GM18909 (cell line): ENCODE measurements around the gene ABHD8.

Source experiments
- ATAC-seq: cut with Tn5 transposase; IDR thresholded peaks from one replicate; pipeline ENCODE4 v1.9.1; 2021; ENCODE audit warnings: mild to moderate bottlenecking; ENCODE audit not compliant: unreplicated experiment, poor library complexity

Gene ABHD8

DNA sequence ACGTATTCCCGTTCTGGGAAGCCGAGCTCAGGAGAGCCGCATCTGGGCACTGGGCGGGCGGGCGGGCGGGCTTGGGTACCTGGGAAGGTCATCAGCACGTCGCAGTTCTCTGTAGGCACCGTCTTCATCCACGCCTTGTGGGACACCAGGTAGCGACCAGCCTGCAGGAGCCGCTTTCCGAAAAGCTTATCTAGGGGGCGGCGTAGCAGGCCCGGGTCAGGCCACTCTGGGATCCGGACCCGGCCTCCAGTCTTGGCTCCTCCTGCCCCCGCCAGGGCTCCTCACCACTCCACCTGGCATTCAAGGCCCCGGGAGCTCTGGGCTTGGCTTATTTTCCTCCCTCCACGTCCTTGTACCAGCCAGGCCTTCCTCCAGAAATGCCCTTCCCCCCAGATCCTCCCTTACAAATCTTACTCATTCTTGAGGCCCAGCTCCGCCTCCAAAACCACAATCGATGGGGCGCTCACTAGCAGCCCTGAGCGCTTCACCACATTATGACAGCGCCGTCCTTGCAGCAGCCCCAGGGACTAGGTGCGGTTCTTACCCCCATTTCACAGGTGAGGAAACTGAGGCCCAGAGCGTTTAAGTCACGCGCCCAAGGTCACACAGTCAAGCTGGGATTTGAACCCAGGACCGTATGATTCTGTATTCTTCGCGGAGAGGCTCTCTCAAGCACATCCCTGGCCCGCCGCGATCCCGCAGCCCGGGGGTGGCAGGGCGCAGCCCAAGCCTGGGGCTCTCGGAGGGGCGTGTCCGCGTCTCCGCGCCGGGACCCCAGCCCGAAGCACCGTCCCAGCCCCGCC lies 30.6 kb upstream of the ABHD8 start:
- no peak for ATAC-seq

DNA sequence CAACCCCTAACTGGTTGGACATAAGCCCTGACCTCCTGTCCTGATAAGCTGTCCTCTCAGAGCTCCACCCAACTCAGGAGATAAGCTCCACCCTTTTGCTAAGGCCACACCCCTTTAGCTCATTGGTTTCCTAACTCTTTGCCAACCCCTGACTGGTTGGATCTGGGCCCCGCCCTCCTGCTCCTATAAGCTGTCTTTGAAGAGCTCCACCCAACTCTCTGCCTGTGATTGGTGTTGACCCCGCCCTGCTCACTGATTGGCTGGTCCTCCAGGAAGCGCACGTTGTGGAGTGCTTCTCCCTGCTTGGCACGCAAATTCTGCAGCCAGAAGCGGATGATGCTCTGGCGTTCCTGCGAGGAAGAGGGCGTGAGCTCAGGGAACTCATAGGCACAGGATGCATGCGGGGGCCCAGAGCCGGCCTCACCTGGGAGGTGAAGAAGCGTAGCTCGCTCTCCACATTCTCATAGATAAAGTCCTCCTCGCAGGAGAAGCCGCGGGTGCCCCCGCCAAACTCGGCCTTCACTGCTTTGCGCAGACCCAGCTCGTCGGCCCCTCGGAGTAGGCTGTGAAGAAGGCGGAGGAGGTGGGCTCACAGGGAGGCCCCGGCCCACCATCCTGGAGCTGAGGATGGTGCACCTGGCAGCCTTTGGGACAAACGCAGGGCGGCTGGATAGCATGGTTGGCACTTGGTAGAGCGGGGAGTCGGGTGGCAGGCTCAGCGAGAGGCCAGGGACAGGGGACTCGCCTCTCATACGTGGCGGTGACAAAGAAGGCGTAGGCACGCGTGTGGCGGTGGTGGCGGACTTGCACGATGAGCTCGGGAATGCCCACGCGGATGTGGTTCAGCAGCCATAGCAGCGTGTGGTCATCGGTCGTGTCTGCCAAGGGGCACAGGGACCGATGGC lies 29.7 kb upstream of the ABHD8 start:
- ATAC-seq, result no peak

DNA sequence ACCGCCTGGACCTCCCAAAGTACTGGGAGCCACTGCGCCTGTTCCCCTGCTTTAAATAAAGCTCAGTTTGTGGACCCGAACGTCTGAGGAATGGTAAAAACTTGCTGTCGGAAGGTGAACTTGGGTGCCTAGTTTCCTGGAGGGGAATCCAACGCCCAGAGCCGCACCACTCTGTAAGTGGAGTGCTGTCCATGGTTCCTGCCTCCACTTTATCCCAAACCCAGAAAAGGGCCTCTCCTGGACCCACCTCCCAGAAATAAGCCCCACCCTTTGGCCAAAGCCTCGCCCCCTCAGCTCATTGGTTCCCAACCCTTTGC lies 29.1 kb upstream of the ABHD8 start:
- no peak for ATAC-seq

DNA sequence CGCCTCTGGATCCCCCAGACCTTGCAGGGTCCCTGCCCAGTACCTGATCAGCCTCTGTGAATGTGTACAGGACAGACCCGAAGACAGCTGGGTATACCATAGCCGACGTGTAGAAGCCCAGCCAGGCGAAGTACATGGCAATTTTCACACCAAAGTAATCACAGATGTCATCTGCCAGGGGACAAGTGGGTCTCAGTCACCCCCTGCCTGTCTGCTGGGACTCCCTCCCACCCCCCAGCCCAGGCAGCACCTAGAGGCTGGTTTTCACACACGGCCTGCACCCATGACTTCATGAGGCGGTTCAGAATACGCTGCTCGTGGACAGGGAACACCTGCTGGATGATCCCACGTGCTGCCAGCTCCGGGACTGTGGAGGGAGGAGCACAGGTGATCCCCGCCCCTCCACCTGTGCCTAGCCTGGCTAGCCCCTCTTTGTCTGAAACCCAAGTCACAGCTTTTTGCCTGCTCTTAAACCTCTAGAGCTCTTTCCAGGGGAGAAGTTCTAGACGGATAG lies 27.9 kb upstream of the ABHD8 start:
- ATAC-seq, result no peak

DNA sequence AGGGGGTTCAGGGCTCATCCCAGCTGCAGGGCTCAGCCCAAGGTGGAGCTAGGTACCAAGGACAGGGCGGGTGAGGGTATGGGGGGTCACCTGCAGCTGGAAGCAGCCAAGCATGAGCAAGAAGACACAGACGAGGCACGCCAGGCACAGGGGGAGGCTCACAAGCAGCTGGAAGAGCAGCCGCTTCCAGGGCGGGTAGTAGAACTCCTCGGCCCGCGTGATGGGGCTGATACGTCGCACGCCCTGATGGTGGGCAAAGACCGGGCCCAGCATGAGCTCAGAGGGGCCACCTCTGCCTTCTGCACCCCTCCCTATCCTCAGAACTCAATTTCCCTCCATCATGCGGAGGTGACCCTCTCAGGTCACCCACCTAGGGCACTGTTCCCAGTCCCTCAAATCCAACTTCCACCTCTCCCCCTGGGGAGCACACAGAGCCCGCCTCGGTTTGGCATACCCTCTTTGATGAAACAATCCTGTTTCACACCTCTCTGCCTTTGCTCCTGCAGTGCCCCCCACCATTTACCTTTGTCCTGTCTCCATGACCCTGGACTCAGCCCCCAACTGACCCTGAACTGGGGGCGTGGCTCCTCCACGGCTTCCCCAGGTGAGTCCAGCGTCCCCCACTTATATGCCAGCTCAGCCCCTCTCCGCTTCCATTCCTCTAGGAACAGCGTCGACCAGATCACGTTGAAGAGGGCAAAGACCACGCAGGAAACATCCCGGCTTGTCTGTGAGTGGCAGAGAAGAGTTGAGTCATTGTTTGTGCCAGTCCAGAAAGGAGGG lies 27.2 kb upstream of the ABHD8 start:
- no peak for ATAC-seq

DNA sequence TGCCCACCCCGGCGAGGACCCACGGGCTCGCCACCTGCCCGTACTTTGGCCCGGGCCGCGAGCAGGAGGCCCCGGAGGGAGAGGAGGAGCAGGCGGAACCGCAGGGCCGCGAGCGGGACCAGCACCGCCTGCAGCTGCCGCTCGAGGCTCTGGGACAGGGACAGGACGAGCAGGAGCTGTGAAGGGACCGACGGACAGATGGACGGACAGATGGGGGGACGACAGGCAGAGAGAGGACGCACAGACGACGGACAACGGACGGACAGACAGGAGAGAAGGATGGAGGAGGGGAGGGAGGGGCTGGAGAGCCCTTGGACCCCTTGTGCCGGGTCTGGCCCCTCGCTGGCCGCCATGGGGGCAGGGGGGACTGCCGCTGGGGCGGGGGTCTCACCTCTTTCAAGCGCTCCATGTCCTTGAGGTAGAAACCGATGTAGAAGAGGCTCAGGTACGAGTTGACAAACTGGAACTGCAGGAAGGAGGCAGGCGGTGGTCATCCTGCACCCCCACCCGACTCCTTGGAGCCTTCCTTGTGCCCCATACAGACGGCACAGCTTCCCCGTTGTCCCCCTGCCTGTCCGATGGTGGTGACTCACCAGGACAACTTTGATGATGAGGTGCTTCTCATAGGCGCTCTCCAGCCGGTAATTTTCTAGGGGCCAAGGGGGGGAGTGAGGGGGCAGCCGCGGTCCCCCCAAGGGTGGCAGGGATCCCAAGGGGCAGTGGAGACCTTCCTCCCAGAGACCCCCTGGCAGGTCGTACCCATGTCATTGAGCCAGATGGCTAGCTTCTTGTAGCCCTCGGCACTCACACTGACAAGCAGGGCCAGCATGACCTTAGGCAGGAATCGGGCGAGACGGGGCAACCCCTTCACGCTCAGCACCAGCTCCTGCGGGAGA lies 26.4 kb upstream of the ABHD8 start:
- ATAC-seq, result no peak

DNA sequence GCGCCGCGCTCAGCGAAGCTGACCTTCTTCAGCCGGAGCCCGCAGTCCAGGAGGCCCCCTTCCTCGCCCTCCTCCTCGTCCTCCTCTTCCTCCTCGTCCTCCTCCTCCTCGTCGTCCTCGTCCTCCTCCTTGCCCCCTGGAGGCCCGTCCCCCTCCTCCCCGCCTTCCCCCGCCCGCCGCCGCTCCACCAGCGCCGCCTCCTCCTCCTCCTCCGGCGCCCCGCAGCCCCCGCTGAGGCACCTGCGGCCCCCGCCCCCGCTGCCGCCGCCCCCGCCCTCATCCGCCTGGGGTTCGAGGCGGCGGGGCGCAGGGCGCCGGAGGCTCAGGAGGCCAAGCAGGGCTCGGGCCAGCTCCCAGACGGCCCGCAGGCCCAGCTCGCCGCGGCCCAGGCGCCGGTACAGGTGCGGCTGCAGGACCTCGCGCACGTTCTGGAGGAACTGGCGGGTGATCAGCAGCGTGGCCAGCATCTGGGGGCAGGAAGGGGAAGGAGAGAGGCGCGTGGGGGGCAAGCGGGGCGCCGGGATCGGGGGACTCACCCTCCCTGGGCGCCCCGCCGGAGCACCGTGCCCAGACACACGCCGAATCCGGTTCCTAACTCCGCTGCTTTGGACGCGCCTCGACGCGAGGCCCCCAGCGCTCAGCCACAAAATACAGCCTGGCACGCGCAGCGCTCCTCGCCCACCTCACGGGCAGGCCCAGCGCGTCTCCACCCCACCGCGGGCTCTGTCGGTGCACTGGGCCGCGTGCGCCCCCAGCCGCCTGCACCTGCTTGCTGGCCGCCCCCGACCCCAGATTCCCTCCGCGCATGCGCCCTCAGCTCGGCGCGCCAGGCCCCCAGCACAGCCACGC lies 25.5 kb upstream of the ABHD8 start:
- no peak for ATAC-seq

DNA sequence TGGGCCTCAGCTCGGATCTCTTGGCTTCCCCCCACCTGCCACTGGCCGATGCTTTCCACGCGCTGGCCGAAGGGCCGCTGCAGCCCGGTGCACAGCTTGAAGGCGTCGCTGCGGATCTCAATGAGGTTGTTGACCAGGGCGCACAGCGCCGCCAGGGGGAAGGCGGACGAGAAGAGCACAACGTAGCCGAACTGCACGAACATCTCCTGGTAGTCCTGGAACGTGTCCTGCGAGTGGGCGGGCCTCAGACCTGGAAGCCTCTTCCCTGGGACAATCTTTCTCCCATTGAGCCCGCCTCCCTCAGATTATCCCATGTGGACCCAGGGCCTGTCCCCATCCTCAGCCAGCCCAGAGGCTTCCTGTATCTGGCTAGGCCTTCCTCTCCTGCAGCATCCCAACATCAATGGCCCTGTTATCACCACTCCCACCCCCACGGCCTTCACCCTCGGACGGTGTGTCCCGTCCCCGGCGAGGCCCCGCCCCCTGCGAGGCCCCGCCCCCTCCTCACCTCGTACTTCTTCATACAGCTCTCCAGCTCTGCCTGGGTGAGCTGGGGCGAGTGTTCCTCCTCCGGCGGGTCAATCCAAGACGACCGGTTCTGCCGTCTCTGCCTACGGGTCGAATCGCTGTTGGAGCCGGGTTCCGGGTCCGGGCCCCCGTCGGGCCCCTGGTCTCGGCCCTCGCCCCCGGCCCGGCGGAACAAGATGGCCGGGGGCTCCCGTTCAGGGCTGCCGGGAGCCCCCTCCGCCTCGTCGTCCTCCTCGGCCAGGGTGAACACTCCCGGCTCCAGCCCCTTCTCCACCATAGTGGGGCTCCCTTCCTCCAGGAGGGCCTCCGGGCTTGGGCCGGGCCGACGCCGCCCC lies 24.7 kb upstream of the ABHD8 start:
- no peak for ATAC-seq

DNA sequence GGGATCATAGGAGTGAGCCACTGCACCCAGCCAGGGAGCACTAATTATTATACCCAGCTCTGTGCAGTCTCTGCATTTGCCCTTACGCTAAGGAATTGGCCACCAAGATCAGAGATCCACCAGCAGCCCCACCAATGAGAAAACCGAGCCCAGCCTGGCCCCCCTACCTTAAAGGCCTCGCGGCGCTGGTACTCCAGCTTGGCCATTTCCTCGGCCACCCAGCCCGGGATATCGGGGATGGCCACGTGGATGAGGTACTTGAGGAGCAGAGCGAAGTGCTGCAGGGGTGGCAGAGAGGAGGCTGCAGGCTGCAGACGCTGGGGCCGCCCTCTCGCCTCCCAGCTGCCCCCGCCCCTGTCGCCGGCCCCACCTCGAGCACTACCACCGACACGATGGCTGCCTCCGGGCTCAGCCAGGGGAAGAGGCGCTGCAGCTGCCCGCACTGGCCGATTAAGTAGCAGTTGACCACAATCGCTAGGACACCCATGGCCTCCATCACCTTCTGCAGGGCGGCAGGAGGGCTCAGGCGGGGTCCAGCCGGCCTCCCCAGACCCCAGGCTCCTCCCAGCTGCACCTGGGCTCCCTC lies 23.9 kb upstream of the ABHD8 start:
- ATAC-seq, result no peak

DNA sequence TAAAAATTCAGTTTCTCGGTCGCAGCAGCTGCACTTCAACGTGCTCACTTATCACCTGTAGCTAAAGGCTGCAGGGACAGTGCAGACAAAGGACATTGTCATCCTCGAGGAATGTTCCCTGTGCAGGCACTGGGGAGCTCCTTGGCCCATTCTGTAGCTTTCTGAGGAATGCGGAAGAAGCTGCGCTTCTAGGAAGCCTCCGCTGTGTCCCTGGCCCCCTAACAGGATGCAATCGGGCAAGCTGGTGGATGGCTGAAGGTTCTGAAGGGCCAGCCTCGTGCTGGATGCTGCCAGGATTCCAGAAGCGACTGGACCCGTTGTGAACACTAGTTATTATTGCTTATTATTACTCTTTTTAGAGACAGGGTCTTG lies 23.4 kb upstream of the ABHD8 start:
- no peak for ATAC-seq

DNA sequence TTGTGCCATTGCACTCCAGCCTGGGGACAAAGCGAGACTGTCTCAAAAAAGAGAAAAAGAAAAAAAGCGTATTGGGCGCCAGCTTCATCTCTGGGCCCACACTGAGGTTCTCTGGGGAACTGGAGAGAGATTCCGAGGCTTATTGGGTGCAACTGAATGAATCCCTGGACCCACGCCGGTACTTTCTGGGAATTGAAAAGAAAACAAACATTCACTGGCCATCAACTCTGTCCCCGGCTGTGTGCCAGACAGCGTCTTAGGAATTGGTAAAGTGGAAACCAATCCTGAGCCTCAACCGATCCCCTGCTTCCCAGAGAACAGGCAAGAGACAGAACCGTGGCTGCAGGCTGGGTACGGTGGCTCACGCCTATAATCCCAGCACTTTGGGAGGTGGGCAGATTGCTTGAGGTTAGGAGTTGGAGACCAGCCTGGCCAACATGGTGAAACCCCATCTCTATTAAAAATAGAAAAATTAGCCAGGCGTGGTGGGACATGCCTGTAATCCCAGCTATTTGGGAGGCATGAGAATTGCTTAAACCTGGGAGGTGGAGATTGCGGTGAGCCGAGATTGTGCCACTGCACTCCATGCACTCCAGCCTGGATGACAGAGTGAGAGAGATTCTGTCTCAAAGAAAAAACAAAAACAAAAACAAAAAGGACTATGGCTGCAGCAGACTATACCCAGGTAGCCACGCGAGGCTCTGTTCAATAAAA lies 22.8 kb upstream of the ABHD8 start:
- ATAC-seq, result no peak

DNA sequence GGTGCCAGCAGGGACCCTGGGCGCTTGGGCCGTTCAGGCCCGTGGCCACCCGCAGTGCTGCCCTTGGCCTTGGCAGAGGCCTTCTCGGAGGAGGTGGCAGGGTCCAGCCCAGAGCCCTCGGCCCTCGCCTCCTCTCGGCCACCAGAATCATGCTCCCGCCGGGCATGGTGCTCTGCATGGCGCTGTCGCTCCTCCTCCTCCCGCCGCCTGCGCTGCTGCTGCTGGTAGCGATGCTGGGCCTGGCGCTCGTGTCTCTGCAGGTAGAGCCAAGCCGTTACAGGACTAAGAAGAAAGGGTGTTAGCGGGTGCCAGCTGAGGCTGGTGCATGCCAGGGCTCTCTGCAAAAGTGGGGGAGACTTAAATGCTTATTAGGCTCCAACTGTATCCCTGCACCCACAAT lies 21.9 kb upstream of the ABHD8 start:
- ATAC-seq, result no peak

DNA sequence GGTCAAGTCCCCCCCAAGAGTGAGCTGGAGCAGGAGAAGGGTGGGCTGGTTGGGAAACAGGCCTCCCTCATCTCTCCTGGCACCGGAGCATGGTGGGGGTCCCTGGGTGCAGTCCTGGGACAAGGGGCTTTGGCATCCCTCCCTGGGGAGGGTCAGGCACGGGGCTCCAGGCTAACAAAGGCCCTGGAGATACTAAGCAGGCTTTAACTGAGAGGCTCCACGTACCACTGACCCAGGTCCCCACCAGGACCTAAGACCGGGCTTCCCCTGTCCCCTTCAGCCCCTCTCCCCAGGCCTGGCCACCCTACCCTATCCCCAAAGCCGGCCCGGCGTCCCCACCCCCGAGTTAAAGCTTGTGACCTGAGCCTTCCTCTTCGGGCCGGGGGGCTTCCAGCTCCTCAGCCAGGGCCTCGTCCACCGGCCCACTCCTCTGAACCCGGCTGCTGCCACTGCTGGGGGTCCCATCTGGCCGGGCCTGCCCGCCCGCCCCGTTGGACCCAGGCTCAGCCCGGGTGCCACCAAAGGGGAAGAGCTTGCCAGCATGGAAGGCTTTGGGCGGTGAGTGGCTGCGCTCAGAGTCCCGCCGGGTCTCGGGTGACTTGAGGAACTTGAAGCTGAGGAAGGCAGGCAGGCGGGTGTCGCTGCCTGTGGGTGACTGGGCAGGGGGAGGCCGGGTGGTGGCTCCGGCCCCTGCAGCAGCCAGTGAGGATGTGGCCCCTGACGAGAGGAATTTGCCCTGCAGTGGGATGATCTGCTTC lies 21.3 kb upstream of the ABHD8 start:
- ATAC-seq, result no peak

DNA sequence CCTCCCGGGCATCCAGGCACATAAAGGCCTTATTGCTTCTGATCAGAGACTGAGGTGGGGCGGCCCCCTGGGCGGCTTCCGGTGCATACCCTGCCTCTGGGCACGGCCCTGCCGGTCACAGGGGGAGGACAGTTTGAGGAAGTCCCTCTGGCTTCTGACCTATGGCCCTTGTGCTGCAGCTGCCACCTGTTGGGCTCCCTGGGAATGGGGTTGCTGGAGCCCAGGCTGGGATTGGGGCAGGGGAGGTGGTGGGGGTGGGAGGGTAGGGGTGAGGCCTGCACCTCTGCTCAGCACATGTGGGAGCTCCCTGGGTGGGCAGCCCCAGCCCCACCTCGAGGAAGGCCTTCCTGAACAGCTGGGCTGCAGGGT lies 20.7 kb upstream of the ABHD8 start:
- no peak for ATAC-seq

DNA sequence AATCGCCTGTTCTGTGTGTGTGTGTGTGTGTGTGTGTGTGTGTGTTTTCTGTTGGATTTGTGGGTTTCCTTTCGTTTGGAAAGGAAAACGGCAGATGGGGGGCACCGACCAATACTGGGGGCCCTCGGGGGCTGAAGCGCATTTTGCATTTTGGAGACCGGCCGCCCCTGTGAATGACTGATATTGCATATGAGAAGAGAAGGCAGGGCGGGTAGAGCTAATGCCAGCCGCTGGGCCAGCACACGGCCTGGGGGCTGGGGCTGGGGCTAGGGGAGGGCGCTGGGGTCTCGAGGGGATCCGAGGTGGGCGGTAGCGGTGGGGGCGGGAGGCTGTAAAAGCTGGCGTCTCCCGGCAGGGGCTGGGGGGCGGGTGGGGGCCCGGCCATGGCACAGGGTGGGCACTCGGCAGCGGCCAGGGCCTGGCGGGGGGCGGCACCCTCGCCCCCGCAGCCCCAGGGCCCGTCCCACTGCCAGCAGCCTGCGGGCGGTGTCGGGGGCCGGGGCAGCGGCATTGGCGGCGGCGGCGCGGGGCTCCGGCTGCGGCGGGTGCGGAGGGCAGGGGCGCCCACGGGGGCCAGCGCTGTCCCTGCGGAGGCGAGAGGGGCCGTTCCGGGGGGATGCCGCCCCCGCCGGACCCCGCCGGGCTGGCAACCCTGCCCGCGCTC lies 20.2 kb upstream of the ABHD8 start:
- ATAC-seq, result no peak

DNA sequence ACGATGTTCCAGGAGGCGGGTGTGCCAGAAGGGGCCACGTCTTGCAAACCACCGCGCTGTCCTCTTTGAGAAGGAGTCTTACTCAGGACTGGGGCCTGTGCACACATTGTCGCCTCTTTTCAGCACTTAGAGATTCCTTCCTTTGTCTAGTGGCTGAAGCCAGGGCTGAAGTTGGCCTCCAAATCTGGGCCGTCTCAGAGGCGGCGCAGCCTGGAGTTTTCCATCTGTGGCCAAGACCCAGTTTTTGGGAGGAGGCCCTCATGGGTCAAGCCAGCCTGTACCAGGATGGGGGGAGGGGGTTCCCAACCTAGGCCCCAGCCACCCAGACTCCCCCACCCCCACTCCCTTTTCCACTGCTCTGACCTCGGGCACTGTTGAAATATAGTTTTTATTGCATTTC lies 19.6 kb upstream of the ABHD8 start:
- ATAC-seq, result no peak
